SK-N-MC (cell line): ENCODE measurements around the gene IRAK3.

Source experiments
- EZH2 ChIP-seq: fragments of 200-600 bp; sonication (generic); IDR thresholded peaks from one replicate; pipeline ENCODE4 v1.6.1; 2017; ENCODE audit warnings: antibody characterized with exemption
- FOXP2 ChIP-seq: optimal IDR thresholded peaks from 2 replicates; pipeline ENCODE3; 2011; ENCODE audit warnings: mild to moderate bottlenecking, moderate library complexity; ENCODE audit not compliant: insufficient read depth; ENCODE audit errors: extremely low read length, control extremely low read depth
- POLR2AphosphoS5 ChIP-seq: IDR thresholded peaks from 2 replicates; pipeline ENCODE4 v1.6.1; 2012; ENCODE audit warnings: mild to moderate bottlenecking, low read depth, low read length, borderline replicate concordance

GRCh38 chr12:66194122-66194521 lies 5.1 kb downstream of the IRAK3 start:
- TF ChIP-seq POLR2AphosphoS5 (no peak), EZH2 (no peak), FOXP2 (no peak)
